Mesothelial cell of epicardium (in vitro differentiated cells): ENCODE data around the gene MFGE8. TPM values are rescaled to one million over a fixed set of nuclear protein-coding genes. Genes with fewer than 3 reads are reported as not detected.
"Not testable (repeated sequence)": the region's sequence is repeated elsewhere in the genome, so short reads cannot be mapped to it uniquely, and the experiment has no call there.

Source experiments
- DNase-seq, 2 experiments: peaks; one replicate each; pipeline ENCODE4 v3.0.0; 2021; ENCODE audit warnings: low spot score in 2 of 2; ENCODE audit not compliant: unreplicated experiment in 2 of 2
- H3K27ac Mint-ChIP-seq: 2 replicates; pipeline ENCODE4 v1.8.0; 2021; ENCODE audit warnings: mixed read lengths
- H3K27me3 Mint-ChIP-seq: 2 replicates; pipeline ENCODE4 v1.8.0; 2021; ENCODE audit warnings: low read depth, mixed read lengths
- H3K36me3 Mint-ChIP-seq: 2 replicates; pipeline ENCODE4 v1.8.0; 2021; ENCODE audit warnings: mixed read lengths
- H3K4me1 Mint-ChIP-seq: 2 replicates; pipeline ENCODE4 v1.8.0; 2021; ENCODE audit warnings: mixed read lengths
- H3K4me3 Mint-ChIP-seq: 2 replicates; pipeline ENCODE4 v1.8.0; 2021; ENCODE audit warnings: mild to moderate bottlenecking, moderate library complexity, mixed read lengths
- H3K9me3 Mint-ChIP-seq: 2 replicates; pipeline ENCODE4 v1.8.0; 2021; ENCODE audit warnings: mixed read lengths
- CTCF ChIP-seq: fragments of 200-600 bp; sonication (generic); IDR thresholded peaks from one replicate; pipeline ENCODE4 v1.5.0; 2021; ENCODE audit warnings: antibody characterized with exemption; ENCODE audit not compliant: unreplicated experiment
- total RNA-seq: library from RNA; stranded (reverse); gene quantifications from 3 replicates; pipeline ENCODE4 v1.2.1, GENCODE V29; 2021

The MFGE8 gene
- total RNA-seq, 1 donor from 2014 or later: 181 TPM

- H3K27me3 Mint-ChIP-seq: peaks cover 2% of the 10 kb centered on the region
- no peak overlapping the region for H3K4me3 Mint-ChIP-seq
- H3K36me3 Mint-ChIP-seq: no peaks in the 10 kb centered on the region
- peaks cover 23% of the 10 kb centered on the region for H3K9me3 Mint-ChIP-seq
- H3K27ac Mint-ChIP-seq: no peak overlapping the region
- no peak for DNase-seq
- no peak for TF ChIP-seq CTCF
- H3K4me1 Mint-ChIP-seq: no peaks in the 10 kb centered on the region
Observed at GRCh38 chr15:88932875-88933330, 19.7 kb upstream of the MFGE8 start.

GRCh38 chr15:88932271-88932874 lies 19.2 kb upstream of the MFGE8 start:
- H3K4me3 Mint-ChIP-seq: no peak overlapping the region
- H3K4me1 Mint-ChIP-seq: no peaks in the 10 kb centered on the region
- H3K27me3 Mint-ChIP-seq: peaks cover 2% of the 10 kb centered on the region
- no peak for DNase-seq
- peaks cover 24% of the 10 kb centered on the region for H3K9me3 Mint-ChIP-seq
- H3K27ac Mint-ChIP-seq: no peak overlapping the region
- no peaks in the 10 kb centered on the region for H3K36me3 Mint-ChIP-seq
- TF ChIP-seq CTCF: no peak

- peaks cover 24% of the 10 kb centered on the region for H3K9me3 Mint-ChIP-seq
- H3K27me3 Mint-ChIP-seq: peaks cover 2% of the 10 kb centered on the region
- no peak for TF ChIP-seq CTCF
- H3K36me3 Mint-ChIP-seq: no peaks in the 10 kb centered on the region
- no peak overlapping the region for H3K4me3 Mint-ChIP-seq
- no peak for DNase-seq
- no peaks in the 10 kb centered on the region for H3K4me1 Mint-ChIP-seq
- no peak overlapping the region for H3K27ac Mint-ChIP-seq
Observed at GRCh38 chr15:88930579-88930978, 17.4 kb upstream of the MFGE8 start.

- not testable (repeated sequence) for H3K27ac Mint-ChIP-seq
Observed at GRCh38 chr15:88929358-88930098, 16.3 kb upstream of the MFGE8 start.

GRCh38 chr15:88928192-88928591 lies 15.0 kb upstream of the MFGE8 start:
- not testable (repeated sequence) for H3K4me3 Mint-ChIP-seq, H3K36me3 Mint-ChIP-seq, H3K27me3 Mint-ChIP-seq, H3K9me3 Mint-ChIP-seq, H3K27ac Mint-ChIP-seq, H3K4me1 Mint-ChIP-seq, DNase-seq

More at GRCh38 chr15:88929358-88930098, 16.3 kb upstream of the MFGE8 start:
- DNase-seq, H3K4me3 Mint-ChIP-seq, H3K36me3 Mint-ChIP-seq, H3K27me3 Mint-ChIP-seq, H3K4me1 Mint-ChIP-seq: not testable (repeated sequence)
- H3K9me3 Mint-ChIP-seq: peaks cover 16% of the 10 kb centered on the region

GRCh38 chr15:88925648-88926047 lies 12.5 kb upstream of the MFGE8 start:
- H3K27ac Mint-ChIP-seq, H3K27me3 Mint-ChIP-seq, H3K4me1 Mint-ChIP-seq, H3K9me3 Mint-ChIP-seq, DNase-seq, H3K36me3 Mint-ChIP-seq, H3K4me3 Mint-ChIP-seq: not testable (repeated sequence)

- not testable (repeated sequence) for H3K4me1 Mint-ChIP-seq, H3K4me3 Mint-ChIP-seq
Observed at GRCh38 chr15:88920892-88921435, 7.8 kb upstream of the MFGE8 start.

More at GRCh38 chr15:88920892-88921435, 7.8 kb upstream of the MFGE8 start:
- H3K36me3 Mint-ChIP-seq, H3K27me3 Mint-ChIP-seq, H3K9me3 Mint-ChIP-seq, H3K27ac Mint-ChIP-seq, DNase-seq: not testable (repeated sequence)
